ENCODE measurements around the gene SUN1. TPM values are rescaled to one million over a fixed set of nuclear protein-coding genes. Genes with fewer than 3 reads are reported as not detected.

Gene SUN1
- total and polyA plus RNA-seq, 2 donors (not counting 3 experiments of a cell fraction or from before 2014, with no cell fraction given): 158 to 410 TPM

GRCh38 chr7:895451-896052 is 63.3 kb downstream of the SUN1 start:
- Histone ChIP-seq H3K27ac (ENCODE audit: insufficient read depth, low read depth, low read length) (no peak overlapping the region), H3K79me2 (ENCODE audit: control insufficient read depth, insufficient read depth, low read length) (no peaks in the 10 kb centered on the region), H3K4me2 (ENCODE audit: insufficient read depth, low read length) (no peak overlapping the region), H3K27me3 (ENCODE audit: control insufficient read depth in 2 of 2, insufficient read depth in 2 of 2, low read length in 2 of 2) (no peaks in the 10 kb centered on the region), H3K9me3 (replicated peaks; ENCODE audit: control insufficient read depth, insufficient read depth, low read length) (no peaks in the 10 kb centered on the region), H3K4me1 (ENCODE audit: control insufficient read depth, extremely low read depth, insufficient read depth, low read length) (peaks cover 4% of the 10 kb centered on the region), H4K20me1 (replicated peaks; ENCODE audit: control insufficient read depth, extremely low read depth, insufficient read depth, low read length) (no peaks in the 10 kb centered on the region), H3K9ac (replicated peaks; ENCODE audit: extremely low read depth, insufficient read depth, low read length) (no peak overlapping the region), H3K9me1 (replicated peaks; ENCODE audit: control insufficient read depth, extremely low read depth, insufficient read depth, low read length) (no peaks in the 10 kb centered on the region), H3K4me3 (replicated peaks in 1 of 3; ENCODE audit: insufficient read depth in 1 of 3, low read depth in 1 of 3, low read length in 3 of 3) (no peak overlapping the region), H2AFZ (ENCODE audit: low read depth, low read length) (no peak overlapping the region), H3K36me3 (ENCODE audit: control insufficient read depth in 2 of 2, extremely low read depth in 1 of 2, insufficient read depth in 2 of 2, low read length in 2 of 2) (peaks cover 9 to 44% of the 10 kb centered on the region in 2 experiments)
- no TSS peak for BruUV-seq (replicated peaks)
- ChIA-PET CTCF (no interaction called here), POLR2A (no interaction called here)
- dilution Hi-C loops (cut with MboI; ENCODE audit: extremely low pct_ligation_motif_present, low sequenced_read_pairs) (no loop called here), intact Hi-C loops (cut with micrococcal nuclease) (no loop called here)
- FAIRE-seq: no peak
- TF ChIP-seq MYC (IDR thresholded peaks at IDR 0.05; ENCODE audit: low read depth, low read length) (no peak), CTCF (IDR thresholded peaks at IDR 0.05; ENCODE audit: extremely low read depth in 1 of 2, insufficient read depth in 1 of 2, low read depth in 1 of 2, low read length in 2 of 2) (no peak), FOS (IDR thresholded peaks at IDR 0.05; ENCODE audit: borderline replicate concordance, insufficient read depth, low read length) (no peak), POLR2A (IDR thresholded peaks at IDR 0.05; ENCODE audit: low read depth, low read length) (no peak), GATA2 (IDR thresholded peaks at IDR 0.05; ENCODE audit: insufficient read depth, insufficient read length, low read depth, low read length) (no peak), EZH2 (IDR thresholded peaks at IDR 0.05; ENCODE audit: borderline replicate concordance, low read depth, low read length, severe bottlenecking) (no peak), MAX (IDR thresholded peaks at IDR 0.05; ENCODE audit: insufficient read depth, insufficient read length) (no peak), POLR2AphosphoS5 (IDR thresholded peaks at IDR 0.05; ENCODE audit: insufficient read depth, low read depth, low read length) (no peak), JUN (IDR thresholded peaks at IDR 0.05; ENCODE audit: borderline replicate concordance, insufficient read depth, insufficient read length, low read depth) (no peak)
- no peak for DNase-seq (ENCODE audit: low read depth, low spot score)

All from endothelial cell of umbilical vein (primary cell).